H9 (cell line): Measurements from ENCODE around the gene SYNPO2. TPM values are rescaled to one million over a fixed set of nuclear protein-coding genes. Genes with fewer than 3 reads are reported as not detected.

Experiments used
- DNase-seq: peaks from one replicate; pipeline ENCODE4 v3.0.0-alpha.2; 2017
- H2AFZ ChIP-seq: one replicate; pipeline ENCODE4 v1.6.1; 2013; ENCODE audit warnings: mild to moderate bottlenecking, low read length, control low read depth, moderate library complexity
- H2AK5ac ChIP-seq: 2 replicates; pipeline ENCODE4 v1.6.1; 2013; ENCODE audit warnings: low read length, control low read depth, mixed read lengths; ENCODE audit not compliant: insufficient read length
- H2BK120ac ChIP-seq: one replicate; pipeline ENCODE4 v1.6.1; 2013; ENCODE audit warnings: low read depth, mild to moderate bottlenecking, low read length, control low read depth, inconsistent platforms; ENCODE audit not compliant: poor library complexity, severe bottlenecking
- H2BK12ac ChIP-seq: 2 replicates; pipeline ENCODE4 v1.6.1; 2013; ENCODE audit warnings: low read length, control low read depth, mixed read lengths, low read depth; ENCODE audit not compliant: insufficient read length
- H2BK15ac ChIP-seq: 2 replicates; pipeline ENCODE4 v1.6.1; 2013; ENCODE audit warnings: low read depth, low read length, control low read depth
- H2BK20ac ChIP-seq: one replicate; pipeline ENCODE4 v1.6.1; 2013; ENCODE audit warnings: low read depth, mild to moderate bottlenecking, low read length, control low read depth, inconsistent platforms; ENCODE audit not compliant: poor library complexity, severe bottlenecking
- H2BK5ac ChIP-seq: 2 replicates; pipeline ENCODE4 v1.6.1; 2013; ENCODE audit warnings: low read length, control low read depth, mixed read lengths; ENCODE audit not compliant: insufficient read length
- H3K14ac ChIP-seq: 2 replicates; pipeline ENCODE4 v1.6.1; 2013; ENCODE audit warnings: low read length, control low read depth; ENCODE audit not compliant: insufficient read depth
- H3K18ac ChIP-seq: 2 replicates; pipeline ENCODE4 v1.6.1; 2013; ENCODE audit warnings: low read depth, mild to moderate bottlenecking, mixed read lengths, low read length, control low read depth; ENCODE audit not compliant: insufficient read length
- H3K23ac ChIP-seq: 2 replicates; pipeline ENCODE4 v1.6.1; 2013; ENCODE audit warnings: low read length, control low read depth, mixed read lengths, low read depth; ENCODE audit not compliant: insufficient read length
- H3K23me2 ChIP-seq: 2 replicates; pipeline ENCODE4 v1.6.1; 2013; ENCODE audit warnings: low read depth, mild to moderate bottlenecking, mixed read lengths, low read length, control low read depth; ENCODE audit not compliant: insufficient read length, poor library complexity, severe bottlenecking
- H3K27ac ChIP-seq: 2 replicates; pipeline ENCODE4 v1.5.1; 2013; ENCODE audit warnings: low read length, control low read depth, mixed read lengths, low read depth; ENCODE audit not compliant: insufficient read length
- H3K27me3 ChIP-seq: 2 replicates; pipeline ENCODE4 v1.6.1; 2013; ENCODE audit warnings: low read length, control low read depth, inconsistent platforms; ENCODE audit not compliant: insufficient read depth
- H3K4ac ChIP-seq: 2 replicates; pipeline ENCODE4 v1.6.1; 2013; ENCODE audit warnings: low read depth, mild to moderate bottlenecking, control low read depth, inconsistent platforms, low read length, moderate library complexity
- H3K4me1 ChIP-seq: 2 replicates; pipeline ENCODE4 v1.6.1; 2013; ENCODE audit warnings: low read length, control low read depth, inconsistent platforms; ENCODE audit not compliant: insufficient read depth
- H3K4me2 ChIP-seq: 2 replicates; pipeline ENCODE4 v1.6.1; 2013; ENCODE audit warnings: low read length, control low read depth, mixed read lengths; ENCODE audit not compliant: insufficient read length, insufficient read depth
- H3K56ac ChIP-seq: 2 replicates; pipeline ENCODE4 v1.6.1; 2013; ENCODE audit warnings: low read depth, mild to moderate bottlenecking, mixed read lengths, low read length, control low read depth; ENCODE audit not compliant: insufficient read length
- H3K79me1 ChIP-seq: 2 replicates; pipeline ENCODE4 v1.6.1; 2013; ENCODE audit warnings: low read depth, mild to moderate bottlenecking, moderate library complexity, low read length, control low read depth, inconsistent platforms; ENCODE audit not compliant: insufficient read depth, poor library complexity, severe bottlenecking
- H3K79me2 ChIP-seq: 2 replicates; pipeline ENCODE4 v1.6.1; 2013; ENCODE audit warnings: low read length, control low read depth, inconsistent platforms; ENCODE audit not compliant: insufficient read depth
- H3K9ac ChIP-seq: 2 replicates; pipeline ENCODE4 v1.6.1; 2013; ENCODE audit warnings: low read length, control low read depth, mixed read lengths; ENCODE audit not compliant: insufficient read length; ENCODE audit errors: extremely low read depth
- H3K9me3 ChIP-seq: one replicate; pipeline ENCODE4 v1.6.1; 2013; ENCODE audit warnings: low read depth, low read length, inconsistent platforms; ENCODE audit not compliant: control insufficient read depth
- H3T11ph ChIP-seq: one replicate; pipeline ENCODE4 v1.6.1; 2013; ENCODE audit warnings: mild to moderate bottlenecking, low read length, control low read depth, inconsistent platforms
- H4K20me1 ChIP-seq: one replicate; pipeline ENCODE4 v1.6.1; 2013; ENCODE audit not compliant: control insufficient read depth, insufficient read length, insufficient read depth
- H4K5ac ChIP-seq: 2 replicates; pipeline ENCODE4 v1.6.1; 2013; ENCODE audit warnings: low read depth, mild to moderate bottlenecking, mixed read lengths, low read length, control low read depth; ENCODE audit not compliant: insufficient read length
- H4K8ac ChIP-seq: replicated peaks from 2 replicates; pipeline ENCODE4 v1.6.1; 2013; ENCODE audit warnings: low read length, control low read depth, mixed read lengths, low read depth; ENCODE audit not compliant: insufficient read length
- H4K91ac ChIP-seq: 2 replicates; pipeline ENCODE4 v1.6.1; 2013; ENCODE audit warnings: low read depth, mild to moderate bottlenecking, moderate library complexity, mixed read lengths, low read length, control low read depth; ENCODE audit not compliant: insufficient read length
- H3K27ac Mint-ChIP-seq, 3 experiments: 2 replicates in 2 of 3; 3 replicates in 1 of 3; pipeline ENCODE4 v1.8.0; 2020 to 2021; ENCODE audit warnings: mixed read lengths in 3 of 3, mild to moderate bottlenecking in 1 of 3, moderate library complexity in 1 of 3
- H3K27me3 Mint-ChIP-seq: 2 replicates; pipeline ENCODE4 v1.8.0; 2021; ENCODE audit warnings: low read depth, mild to moderate bottlenecking, moderate library complexity, mixed read lengths
- H3K36me3 Mint-ChIP-seq, 3 experiments: 2 replicates in 2 of 3; 3 replicates in 1 of 3; pipeline ENCODE4 v1.8.0; 2020 to 2021; ENCODE audit warnings: low read depth in 3 of 3, mixed read lengths in 3 of 3; ENCODE audit not compliant: insufficient read depth in 1 of 3
- H3K4me1 Mint-ChIP-seq, 2 experiments: 2 replicates each; pipeline ENCODE4 v1.8.0; 2020; ENCODE audit warnings: mixed read lengths in 2 of 2
- H3K4me3 Mint-ChIP-seq, 2 experiments: 2 replicates in 1 of 2; 3 replicates in 1 of 2; pipeline ENCODE4 v1.8.0; 2020 to 2021; ENCODE audit warnings: mild to moderate bottlenecking in 2 of 2, mixed read lengths in 2 of 2, moderate library complexity in 1 of 2
- H3K9me3 Mint-ChIP-seq, 2 experiments: 2 replicates in 1 of 2; 3 replicates in 1 of 2; pipeline ENCODE4 v1.8.0; 2020; ENCODE audit warnings: mild to moderate bottlenecking in 2 of 2, mixed read lengths in 2 of 2, moderate library complexity in 1 of 2
- WGBS: extraction: QIAGEN DNeasy Blood & Tissue Kit; methylation state at CpG from one replicate; pipeline ENCODE4 v1.1.7; 2013; ENCODE audit warnings: missing lambda C conversion rate, low lambda C conversion rate, mixed read lengths; ENCODE audit not compliant: insufficient read length; ENCODE audit errors: extremely low coverage; 5-methylcytosine and 5-hydroxymethylcytosine counted together
- total RNA-seq: library from RNA; stranded (reverse); gene quantifications from 2 replicates; pipeline ENCODE4 v1.2.1, GENCODE V29; 2021
- TF ChIP-seq, protein P1 (sequence below): fragments of 200-600 bp; sonication (generic); conservative IDR thresholded peaks from 3 replicates; pipeline ENCODE4 v1.8.0; 2021; ENCODE audit warnings: antibody characterized with exemption, mild to moderate bottlenecking

SYNPO2 gene
- total RNA-seq, 1 experiment from 2014 or later: 1.1 TPM

DNA sequence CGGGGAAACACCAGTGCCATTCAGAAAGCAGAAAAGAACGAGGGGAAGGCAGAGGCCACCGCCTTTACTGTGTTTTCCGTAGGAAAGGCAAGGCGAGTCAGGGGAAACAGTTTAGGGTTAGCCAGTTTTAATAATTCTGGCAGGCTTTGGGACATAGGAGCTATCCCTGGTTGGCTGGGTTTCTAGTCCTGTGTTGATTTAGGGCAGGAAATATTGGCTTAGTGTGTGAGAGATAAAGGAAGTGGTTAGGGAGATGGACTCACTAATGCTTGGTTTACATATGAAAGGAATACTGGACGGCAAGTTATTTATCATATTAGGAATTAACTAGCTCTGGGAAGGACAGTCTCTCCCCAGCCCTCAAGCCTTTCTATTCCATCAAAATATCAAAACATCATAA lies 53.1 kb downstream of the SYNPO2 start:
- Mint-ChIP-seq H3K36me3 (no peaks in the 10 kb centered on the region), H3K27me3 (no peaks in the 10 kb centered on the region), H3K27ac (no peak overlapping the region; a peak in 1 of 7 replicates), H3K4me3 (no peak overlapping the region), H3K9me3 (no peaks in the 10 kb centered on the region), H3K4me1 (peaks cover 19 to 21% of the 10 kb centered on the region in 2 experiments)
- H2BK20ac ChIP-seq: no peak overlapping the region
- H3K27me3 ChIP-seq: no peaks in the 10 kb centered on the region
- TF ChIP-seq, protein P1, sequence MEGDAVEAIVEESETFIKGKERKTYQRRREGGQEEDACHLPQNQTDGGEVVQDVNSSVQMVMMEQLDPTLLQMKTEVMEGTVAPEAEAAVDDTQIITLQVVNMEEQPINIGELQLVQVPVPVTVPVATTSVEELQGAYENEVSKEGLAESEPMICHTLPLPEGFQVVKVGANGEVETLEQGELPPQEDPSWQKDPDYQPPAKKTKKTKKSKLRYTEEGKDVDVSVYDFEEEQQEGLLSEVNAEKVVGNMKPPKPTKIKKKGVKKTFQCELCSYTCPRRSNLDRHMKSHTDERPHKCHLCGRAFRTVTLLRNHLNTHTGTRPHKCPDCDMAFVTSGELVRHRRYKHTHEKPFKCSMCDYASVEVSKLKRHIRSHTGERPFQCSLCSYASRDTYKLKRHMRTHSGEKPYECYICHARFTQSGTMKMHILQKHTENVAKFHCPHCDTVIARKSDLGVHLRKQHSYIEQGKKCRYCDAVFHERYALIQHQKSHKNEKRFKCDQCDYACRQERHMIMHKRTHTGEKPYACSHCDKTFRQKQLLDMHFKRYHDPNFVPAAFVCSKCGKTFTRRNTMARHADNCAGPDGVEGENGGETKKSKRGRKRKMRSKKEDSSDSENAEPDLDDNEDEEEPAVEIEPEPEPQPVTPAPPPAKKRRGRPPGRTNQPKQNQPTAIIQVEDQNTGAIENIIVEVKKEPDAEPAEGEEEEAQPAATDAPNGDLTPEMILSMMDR: no peak
- no peaks in the 10 kb centered on the region for H3K79me1 ChIP-seq
- H2BK5ac ChIP-seq: no peak overlapping the region
- no peak overlapping the region; the same call in 1 of the 2 replicates for H3K14ac ChIP-seq
- no CpG with 5 or more reads among the region's 6 CpGs for WGBS
- H3T11ph ChIP-seq: no peak overlapping the region
- no peak overlapping the region for H3K27ac ChIP-seq
- H2BK12ac ChIP-seq: no peak overlapping the region
- H3K4me1 ChIP-seq: peaks cover 3% of the 10 kb centered on the region; the same call in 1 of the 2 replicates
- no peak overlapping the region for H3K9ac ChIP-seq
- H4K8ac ChIP-seq: no peak overlapping the region
- no peaks in the 10 kb centered on the region for H3K79me2 ChIP-seq
- H2AFZ ChIP-seq: no peak overlapping the region
- H2AK5ac ChIP-seq: no peak overlapping the region
- H2BK120ac ChIP-seq: no peak overlapping the region
- DNase-seq: no peak
- H3K23ac ChIP-seq: no peak overlapping the region
- no peak overlapping the region for H4K5ac ChIP-seq
- H3K18ac ChIP-seq: no peak overlapping the region
- H3K4me2 ChIP-seq: no peak overlapping the region
- H3K9me3 ChIP-seq: no peaks in the 10 kb centered on the region
- no peak overlapping the region for H3K56ac ChIP-seq
- H4K91ac ChIP-seq: no peak overlapping the region
- no peaks in the 10 kb centered on the region for H4K20me1 ChIP-seq
- H2BK15ac ChIP-seq: no peak overlapping the region
- no peaks in the 10 kb centered on the region for H3K23me2 ChIP-seq
- H3K4ac ChIP-seq: no peak overlapping the region
